KMS-11 (cell line): ENCODE measurements around the gene ZNF750.

Source experiments
- H2AFZ ChIP-seq: fragments of 200-600 bp; sonication (generic); 2 replicates; pipeline ENCODE4 v1.6.1; 2016; ENCODE audit warnings: antibody characterized with exemption, mixed run types, low read depth
- H3K27ac ChIP-seq: fragments of 200-600 bp; sonication (generic); 2 replicates; pipeline ENCODE4 v1.6.1; 2016; ENCODE audit warnings: mild to moderate bottlenecking, mixed run types
- H3K27me3 ChIP-seq: fragments of 200-600 bp; sonication (generic); 2 replicates; pipeline ENCODE4 v1.6.1; 2017; ENCODE audit warnings: mild to moderate bottlenecking, low read depth, mixed run types, moderate library complexity; ENCODE audit not compliant: insufficient read depth
- H3K36me3 ChIP-seq: fragments of 200-600 bp; sonication (generic); 2 replicates; pipeline ENCODE4 v1.6.1; 2017; ENCODE audit warnings: mild to moderate bottlenecking, mixed run types; ENCODE audit not compliant: insufficient read depth
- H3K4me1 ChIP-seq: fragments of 200-600 bp; sonication (generic); 2 replicates; pipeline ENCODE4 v1.6.1; 2016; ENCODE audit warnings: mild to moderate bottlenecking, low read depth, mixed run types; ENCODE audit not compliant: poor library complexity, severe bottlenecking
- H3K4me2 ChIP-seq: fragments of 200-600 bp; sonication (generic); 2 replicates; pipeline ENCODE4 v1.7.0; 2016; ENCODE audit warnings: mild to moderate bottlenecking, mixed run types
- H3K4me3 ChIP-seq: fragments of 200-600 bp; sonication (generic); IDR thresholded peaks from 2 replicates; pipeline ENCODE4 v1.6.1; 2017; ENCODE audit warnings: low read depth, low read length, mixed read lengths; ENCODE audit not compliant: insufficient read depth
- H3K79me2 ChIP-seq: fragments of 200-600 bp; sonication (generic); 2 replicates; pipeline ENCODE4 v1.6.1; 2016; ENCODE audit warnings: low read depth, mixed run types; ENCODE audit not compliant: insufficient read depth
- H3K9ac ChIP-seq: fragments of 200-600 bp; sonication (generic); 2 replicates; pipeline ENCODE4 v1.6.1; 2016; ENCODE audit warnings: mild to moderate bottlenecking, mixed run types
- H4K20me1 ChIP-seq: fragments of 200-600 bp; sonication (generic); 2 replicates; pipeline ENCODE4 v1.6.1; 2016; ENCODE audit warnings: mild to moderate bottlenecking, mixed run types; ENCODE audit not compliant: insufficient read depth
- CTCF ChIP-seq: fragments of 200-600 bp; sonication (generic); conservative IDR thresholded peaks from 2 replicates; pipeline ENCODE4 v1.6.1; 2017; ENCODE audit warnings: low read depth, mild to moderate bottlenecking, antibody characterized with exemption, low read length, moderate library complexity, mixed read lengths

ZNF750 gene

GRCh38 chr17:82835766-82836512, 3.9 kb downstream of the ZNF750 start:
- Histone ChIP-seq H3K4me2 (no peak overlapping the region), H2AFZ (no peak overlapping the region), H3K4me1 (no peaks in the 10 kb centered on the region), H3K36me3 (no peaks in the 10 kb centered on the region), H3K4me3 (no peak overlapping the region), H3K27me3 (no peaks in the 10 kb centered on the region), H3K9ac (no peak overlapping the region), H3K79me2 (no peaks in the 10 kb centered on the region), H3K27ac (no peak overlapping the region), H4K20me1 (no peaks in the 10 kb centered on the region)
- TF ChIP-seq CTCF, result no peak

DNA sequence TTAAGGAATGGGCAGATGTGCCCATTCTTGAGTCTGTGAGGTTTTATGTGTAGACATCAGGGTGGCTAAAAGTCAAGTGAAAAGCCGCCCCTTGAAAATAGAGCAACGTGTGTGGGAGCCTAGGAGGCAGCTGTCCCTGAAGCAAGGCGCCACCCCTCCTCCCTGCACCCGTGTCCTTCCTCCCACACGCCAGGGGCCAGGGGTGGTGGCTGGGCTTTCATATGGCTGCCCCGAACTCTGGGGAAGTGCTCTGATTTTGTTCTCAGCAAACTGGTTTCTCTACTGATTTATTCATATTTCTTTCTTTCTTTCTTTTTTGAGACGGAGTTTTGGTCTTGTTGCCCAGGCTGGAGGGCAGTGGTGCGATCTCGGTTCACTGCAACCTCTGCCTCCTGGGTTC, 4.7 kb downstream of the ZNF750 start:
- Histone ChIP-seq H3K79me2 (no peaks in the 10 kb centered on the region), H3K36me3 (no peaks in the 10 kb centered on the region), H3K4me2 (no peak overlapping the region), H2AFZ (no peak overlapping the region), H4K20me1 (no peaks in the 10 kb centered on the region), H3K4me1 (no peaks in the 10 kb centered on the region), H3K27ac (no peak overlapping the region), H3K4me3 (no peak overlapping the region), H3K27me3 (no peaks in the 10 kb centered on the region), H3K9ac (no peak overlapping the region)
- TF ChIP-seq CTCF, result no peak

GRCh38 chr17:82832881-82833475, 6.8 kb downstream of the ZNF750 start:
- Histone ChIP-seq H3K4me3 (no peak overlapping the region), H3K9ac (no peak overlapping the region), H4K20me1 (no peaks in the 10 kb centered on the region), H3K4me2 (no peak overlapping the region), H3K27me3 (no peaks in the 10 kb centered on the region), H3K36me3 (no peaks in the 10 kb centered on the region), H3K79me2 (no peaks in the 10 kb centered on the region), H2AFZ (no peak overlapping the region), H3K4me1 (no peaks in the 10 kb centered on the region), H3K27ac (no peak overlapping the region)
- no peak for TF ChIP-seq CTCF

DNA sequence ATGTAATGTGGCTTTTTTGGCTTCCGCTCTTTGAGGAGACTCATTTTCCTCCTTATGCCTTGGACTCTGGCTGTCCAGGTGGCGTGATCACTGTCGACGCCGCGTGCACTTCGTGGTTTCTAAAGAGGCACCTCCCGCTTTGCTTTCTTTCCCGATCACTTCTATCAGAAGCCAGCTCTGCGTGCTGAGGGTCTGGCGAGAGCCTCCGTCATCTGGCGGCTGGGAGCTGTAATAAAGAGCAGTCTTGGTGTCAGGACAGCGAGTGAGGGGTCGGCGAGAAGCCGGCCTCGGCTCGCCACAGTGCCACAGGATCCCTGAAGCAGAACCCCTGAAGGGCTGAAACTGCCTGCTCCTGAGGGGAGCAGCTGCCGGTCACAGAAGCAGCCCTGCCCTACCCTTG, 7.4 kb downstream of the ZNF750 start:
- no peak overlapping the region for H3K4me3 ChIP-seq
- no peaks in the 10 kb centered on the region for H3K79me2 ChIP-seq
- H2AFZ ChIP-seq, result no peak overlapping the region
- H4K20me1 ChIP-seq, result no peaks in the 10 kb centered on the region
- H3K36me3 ChIP-seq, result no peaks in the 10 kb centered on the region
- no peaks in the 10 kb centered on the region for H3K27me3 ChIP-seq
- no peaks in the 10 kb centered on the region for H3K4me1 ChIP-seq
- H3K27ac ChIP-seq, result no peak overlapping the region
- TF ChIP-seq CTCF, result no peak
- H3K4me2 ChIP-seq, result no peak overlapping the region
- no peak overlapping the region for H3K9ac ChIP-seq
